ENCODE results near the gene WAC.
A peak's percentile ranks its signal among the peaks of the same experiment; 100 is the strongest.
"Not testable (repeated sequence)": the region's sequence is repeated elsewhere in the genome, so short reads cannot be mapped to it uniquely, and the experiment has no call there.

The WAC gene

DNA sequence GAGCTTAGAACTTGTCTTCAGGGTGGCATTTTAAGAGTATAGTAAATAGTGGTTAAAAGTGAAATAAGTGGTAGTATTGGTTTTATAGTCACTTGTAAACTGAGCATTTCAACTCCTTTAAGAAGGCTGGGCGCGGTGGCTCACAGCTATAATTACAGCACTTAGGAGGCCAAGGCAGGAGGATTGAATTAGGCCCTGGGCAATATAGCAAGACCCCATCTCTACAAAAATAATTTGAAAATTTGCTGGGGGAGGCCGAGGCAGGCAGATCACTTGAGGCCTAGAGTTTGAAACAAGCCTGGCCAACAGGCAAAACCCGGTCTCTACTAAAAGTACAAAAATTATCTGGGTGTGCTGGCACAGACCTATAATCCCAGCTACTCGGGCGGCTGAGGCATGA lies 80.0 kb downstream of the WAC start:
- DNase-seq (ENCODE audit: low spot score), result no peak

DNA sequence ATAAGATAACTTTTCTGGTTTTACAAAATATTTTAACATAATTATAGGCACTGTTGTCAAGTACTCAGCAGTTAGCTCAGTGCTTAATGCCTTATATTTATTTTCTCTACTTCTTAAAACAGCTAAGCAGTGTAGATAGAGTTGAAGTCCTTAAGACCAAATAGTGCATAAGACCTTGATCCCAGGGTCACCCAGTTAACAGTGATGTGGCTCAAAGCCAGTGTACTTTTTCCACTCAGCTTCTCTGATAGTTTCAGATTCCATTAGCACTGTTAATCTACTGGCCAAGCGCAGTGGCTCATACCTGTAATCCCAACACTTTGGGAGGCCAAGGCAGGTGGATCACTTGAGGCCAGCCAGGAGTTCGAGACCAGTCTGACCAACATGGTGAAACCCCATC lies 83.6 kb downstream of the WAC start:
- no peak for DNase-seq (ENCODE audit: low spot score)

DNA sequence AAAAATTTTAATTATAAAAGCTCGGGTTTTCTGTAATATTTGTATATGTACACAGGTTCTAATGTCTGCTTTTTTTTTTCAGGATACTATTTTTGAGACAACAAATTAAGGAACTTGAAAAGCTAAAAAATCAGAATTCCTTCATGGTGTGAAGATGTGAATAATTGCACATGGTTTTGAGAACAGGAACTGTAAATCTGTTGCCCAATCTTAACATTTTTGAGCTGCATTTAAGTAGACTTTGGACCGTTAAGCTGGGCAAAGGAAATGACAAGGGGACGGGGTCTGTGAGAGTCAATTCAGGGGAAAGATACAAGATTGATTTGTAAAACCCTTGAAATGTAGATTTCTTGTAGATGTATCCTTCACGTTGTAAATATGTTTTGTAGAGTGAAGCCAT lies 86.5 kb downstream of the WAC start:
- DNase-seq (ENCODE audit: low spot score), result no peak

DNA sequence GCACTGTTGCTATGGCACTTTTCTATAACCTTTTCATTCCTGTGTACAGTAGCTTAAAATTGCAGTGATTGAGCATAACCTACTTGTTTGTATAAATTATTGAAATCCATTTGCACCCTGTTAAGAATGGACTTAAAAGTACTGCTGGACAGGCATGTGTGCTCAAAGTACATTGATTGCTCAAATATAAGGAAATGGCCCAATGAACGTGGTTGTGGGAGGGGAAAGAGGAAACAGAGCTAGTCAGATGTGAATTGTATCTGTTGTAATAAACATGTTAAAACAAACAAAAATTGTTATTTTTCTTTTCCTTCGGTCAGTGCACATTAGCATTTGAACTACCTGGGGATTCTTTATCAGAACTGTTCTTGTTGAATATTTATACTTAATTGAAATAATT lies 87.3 kb downstream of the WAC start:
- no peak for DNase-seq (ENCODE audit: low spot score)

DNA sequence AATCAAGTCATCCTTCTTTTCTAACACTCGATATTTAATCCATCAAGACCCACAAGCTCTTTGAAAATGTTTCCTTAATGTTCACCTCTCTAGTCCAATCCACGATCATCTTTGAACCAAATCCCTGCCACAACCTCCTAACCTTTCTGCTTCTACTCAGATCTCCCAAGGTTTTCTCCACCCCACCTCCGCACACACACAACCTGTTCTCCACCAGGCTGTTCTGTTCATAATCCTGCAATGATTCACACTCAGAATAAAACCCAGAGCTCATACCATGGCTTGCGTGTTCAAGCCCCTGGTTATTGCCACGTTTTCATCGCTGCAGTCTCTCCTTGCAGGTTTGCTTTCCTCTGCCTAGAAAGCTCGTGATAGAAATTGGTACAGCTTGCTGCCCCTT lies 90.6 kb downstream of the WAC start:
- no peak for DNase-seq (ENCODE audit: low spot score)

DNA sequence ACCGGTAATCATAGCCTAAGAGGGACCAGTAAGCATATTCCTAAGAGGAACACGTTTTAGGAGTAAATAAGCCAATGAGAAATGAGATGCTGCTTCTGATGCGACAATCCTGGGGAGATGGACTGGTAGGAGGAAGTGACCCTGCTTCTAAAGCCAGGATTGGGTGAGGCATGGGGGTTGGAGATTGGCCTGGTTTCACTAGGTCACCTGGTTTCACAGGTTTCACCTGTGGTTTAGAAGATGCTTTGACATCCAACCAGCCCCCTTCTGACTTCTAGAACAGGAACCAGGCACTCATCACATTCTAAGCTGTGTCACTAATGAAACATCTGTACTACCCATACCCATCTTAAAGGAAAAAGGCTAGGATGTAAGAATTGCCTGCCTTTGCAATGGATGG lies 91.4 kb downstream of the WAC start:
- DNase-seq (ENCODE audit: low spot score), result no peak

DNA sequence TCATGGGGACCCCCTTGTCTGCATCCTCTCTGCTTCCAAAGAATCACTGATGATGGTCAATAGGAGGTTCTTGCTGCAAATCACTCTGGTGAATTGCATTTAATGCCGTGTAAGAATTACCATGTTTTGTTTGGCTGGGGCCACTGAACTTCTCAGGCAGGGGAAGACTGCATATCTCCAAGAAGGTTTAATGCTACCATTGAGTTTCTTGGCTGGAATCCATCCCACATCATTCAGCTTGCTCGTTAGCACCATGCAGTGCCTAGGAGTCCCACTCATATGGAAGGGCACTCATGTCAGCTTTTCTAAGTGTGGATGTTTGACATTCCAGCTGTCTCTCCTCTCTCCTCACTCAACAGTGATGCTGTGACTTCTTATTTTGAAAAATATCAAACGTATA lies 94.2 kb downstream of the WAC start:
- DNase-seq (ENCODE audit: low spot score), result no peak

DNA sequence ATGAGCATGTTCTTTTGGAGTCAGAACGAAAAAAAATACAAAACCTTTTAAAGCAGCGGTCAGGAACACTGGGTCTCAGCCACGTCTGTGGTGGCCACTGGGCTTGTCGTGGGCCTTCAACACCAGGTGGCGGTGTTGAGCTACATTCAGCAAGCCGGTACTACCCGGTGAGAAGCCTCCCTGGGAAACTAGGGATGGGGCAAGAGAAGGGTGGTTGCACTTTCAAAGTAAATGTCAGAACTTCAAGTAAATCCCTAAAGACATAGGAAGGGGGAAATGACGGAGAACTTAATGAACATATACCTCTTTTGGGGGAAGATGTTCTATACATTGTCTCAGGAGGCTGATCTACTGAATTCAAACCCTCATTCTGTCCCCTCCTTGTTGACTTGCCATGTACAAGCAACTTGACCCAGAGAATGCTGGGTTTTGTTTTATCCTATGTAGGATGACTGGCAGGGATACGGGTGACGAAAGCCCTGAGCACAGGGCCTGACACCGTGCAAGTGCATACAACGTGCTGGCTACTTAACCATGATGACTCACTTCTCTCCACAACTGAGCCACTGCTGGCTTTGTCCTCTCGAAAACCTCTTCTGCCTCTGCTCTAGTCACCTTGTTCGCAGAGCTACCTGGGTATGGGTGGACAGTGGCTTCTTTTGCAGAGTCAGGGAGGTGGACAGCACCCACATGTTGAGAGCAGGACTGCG lies 95.4 kb downstream of the WAC start:
- DNase-seq (ENCODE audit: low spot score), result peak; percentile 92

DNA sequence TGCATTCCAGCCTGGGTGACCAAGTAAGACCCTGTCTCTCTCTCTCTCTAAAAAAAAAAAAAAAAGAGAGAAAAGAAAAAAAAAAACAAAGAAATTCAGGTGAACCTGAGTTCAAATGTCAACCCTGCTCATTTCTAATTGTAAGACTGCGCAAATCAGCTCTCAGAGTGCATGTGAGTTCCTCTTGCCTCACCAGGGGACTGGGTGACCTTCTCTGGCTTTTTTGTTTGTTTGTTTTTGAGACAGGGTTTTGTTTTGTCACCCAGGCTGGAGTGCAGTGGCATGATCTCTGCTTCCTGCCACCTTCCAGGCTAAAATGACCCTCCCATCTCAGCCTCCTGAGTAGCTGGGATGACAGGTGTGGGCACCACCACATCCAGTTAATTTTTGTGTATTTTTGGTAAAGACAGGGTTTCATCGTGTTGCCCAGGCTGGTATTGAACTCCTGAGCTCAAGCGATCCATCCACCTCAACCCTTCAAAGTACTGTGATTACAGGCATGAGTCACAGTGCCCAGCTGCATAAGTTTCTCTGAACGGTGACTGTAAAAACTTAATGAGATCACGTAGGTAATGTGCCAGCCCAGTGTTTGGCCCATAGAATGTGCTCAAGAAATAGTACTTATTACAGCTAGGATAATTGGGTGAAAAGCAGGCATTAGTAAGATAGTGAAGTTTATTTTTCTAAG lies 99.1 kb downstream of the WAC start:
- DNase-seq (ENCODE audit: low spot score), result no peak

DNA sequence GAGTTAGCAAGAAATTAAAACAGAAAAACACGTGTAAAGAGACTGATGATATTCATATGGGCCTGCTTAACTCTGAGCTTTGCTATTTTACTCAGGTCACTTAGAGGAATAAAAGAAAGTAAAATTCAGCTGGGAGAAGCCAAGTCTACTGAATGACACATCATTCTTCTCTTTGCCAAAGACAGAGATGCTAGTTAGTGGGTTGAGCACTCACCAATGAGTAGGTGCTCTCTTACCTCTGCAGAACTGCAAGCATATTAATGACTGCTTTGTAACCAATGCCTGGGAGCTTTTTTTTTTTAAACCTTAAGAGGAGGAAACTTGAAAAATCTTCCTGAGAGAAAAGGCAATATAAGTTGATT lies 99.6 kb downstream of the WAC start:
- DNase-seq (ENCODE audit: low spot score), result no peak

DNA sequence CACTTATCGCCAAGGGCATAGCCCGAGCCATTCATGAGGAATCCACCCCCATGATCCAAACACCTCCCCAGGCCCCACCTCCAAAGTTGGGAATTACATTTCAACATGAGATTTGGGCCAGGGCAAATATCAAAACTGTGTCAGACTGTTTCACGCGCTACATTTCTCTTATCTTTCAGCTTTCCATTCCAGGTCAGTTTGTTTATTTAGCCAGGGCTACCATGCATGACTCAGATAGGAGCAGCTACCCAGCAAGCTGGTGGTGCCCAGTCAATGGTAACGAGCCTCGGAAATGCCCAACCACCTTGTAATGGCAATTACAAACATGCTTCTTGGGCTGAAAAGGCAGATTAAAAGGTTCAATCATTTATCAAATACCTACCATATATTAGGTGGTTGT lies 100.8 kb downstream of the WAC start:
- DNase-seq (ENCODE audit: low spot score), result no peak

DNA sequence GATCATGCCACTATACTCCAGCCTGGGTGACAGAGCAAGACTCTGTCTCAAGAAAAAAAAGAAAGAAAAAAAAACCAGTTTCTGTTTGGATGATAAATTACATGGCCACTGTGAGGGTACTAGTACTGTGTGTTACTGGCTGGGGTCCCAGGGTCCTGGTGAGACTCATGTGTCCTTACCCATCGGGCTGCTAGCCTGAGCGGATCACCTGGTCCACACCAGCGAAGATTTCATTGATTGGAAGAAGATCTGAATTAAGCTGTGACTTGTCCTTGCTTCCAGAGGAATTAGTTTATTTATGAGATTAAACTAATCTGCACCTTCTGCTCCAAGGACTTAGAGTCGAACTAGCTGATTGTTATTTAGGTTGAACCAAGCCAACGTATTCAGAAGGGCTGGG lies 104.4 kb downstream of the WAC start:
- DNase-seq (ENCODE audit: low spot score), result no peak

DNA sequence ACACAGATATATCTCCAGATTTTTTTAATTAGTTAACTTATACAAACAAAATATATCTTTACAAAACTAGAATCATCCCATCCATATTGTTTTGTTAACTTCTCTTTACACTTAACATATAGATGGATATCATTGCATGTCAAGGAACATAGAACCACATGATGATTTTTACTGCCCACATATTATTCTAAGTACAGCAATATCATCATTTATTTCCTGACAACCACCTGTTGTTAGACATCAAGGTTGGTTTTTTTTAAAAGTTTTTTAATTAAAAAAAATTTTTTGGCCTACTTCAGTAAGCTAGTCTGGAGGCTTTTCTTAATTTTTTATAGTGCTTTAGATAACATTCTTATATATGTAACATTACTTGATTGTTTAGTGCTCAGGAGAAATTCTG lies 105.5 kb downstream of the WAC start:
- DNase-seq (ENCODE audit: low spot score), result no peak

DNA sequence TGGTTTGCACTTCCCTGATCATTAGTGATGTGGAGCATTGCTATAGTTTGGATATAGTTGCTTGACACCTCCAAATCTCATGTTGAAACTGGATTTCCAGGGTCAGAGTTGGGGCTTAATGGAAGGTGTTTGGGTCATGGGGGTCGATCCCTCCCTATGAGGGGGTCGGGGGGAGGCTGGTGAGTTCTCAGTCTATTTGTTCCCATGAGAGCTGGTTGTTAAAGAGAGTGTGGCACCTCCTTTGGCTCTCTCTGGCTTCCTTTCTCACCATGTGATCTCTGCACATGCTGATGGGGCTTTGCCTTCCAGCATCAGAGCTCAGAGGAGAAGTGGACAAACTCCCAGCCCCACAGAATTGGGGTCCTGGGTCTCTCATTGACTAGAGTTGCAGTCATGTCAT lies 107.6 kb downstream of the WAC start:
- DNase-seq (ENCODE audit: low spot score), result no peak

DNA sequence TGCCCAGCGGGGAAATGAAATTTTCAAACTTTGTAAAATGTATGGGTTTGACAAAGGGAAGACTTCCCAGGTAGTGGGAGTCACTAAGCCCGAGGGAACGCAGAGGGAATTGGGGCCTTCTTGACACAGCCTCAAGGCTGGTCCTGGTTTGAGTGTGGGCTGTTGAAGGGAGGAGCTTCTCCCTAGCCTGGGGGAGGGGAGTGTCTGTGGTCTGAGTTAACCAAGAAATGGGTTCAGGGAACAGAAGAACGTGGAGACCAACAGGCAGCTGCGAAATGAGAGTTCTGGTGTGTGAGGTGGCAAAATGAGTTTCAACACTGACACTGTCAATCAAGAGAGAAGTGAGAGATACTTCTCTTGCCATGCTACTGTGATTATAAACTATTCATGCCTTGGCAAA lies 111.7 kb downstream of the WAC start:
- DNase-seq (ENCODE audit: low spot score), result no peak

DNA sequence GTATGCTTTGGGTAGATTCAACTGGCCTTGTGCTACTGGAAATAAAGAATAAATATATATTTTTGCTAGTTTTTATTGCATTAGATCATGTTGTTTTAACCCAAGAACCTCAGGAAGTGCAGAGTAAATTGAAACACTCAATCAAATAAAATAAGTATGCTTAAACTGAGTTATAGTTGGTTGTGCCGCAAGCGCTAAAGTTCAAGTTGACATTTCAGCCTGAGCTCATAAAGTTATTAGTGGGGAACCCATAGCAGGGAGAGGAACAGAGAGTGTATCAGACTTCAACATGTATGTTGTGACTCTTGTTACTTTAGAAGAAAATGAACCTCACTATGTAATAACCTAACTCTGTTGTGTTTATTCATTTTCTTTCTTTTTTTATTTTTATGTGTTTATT lies 119.2 kb downstream of the WAC start:
- no peak for DNase-seq (ENCODE audit: low spot score)

DNA sequence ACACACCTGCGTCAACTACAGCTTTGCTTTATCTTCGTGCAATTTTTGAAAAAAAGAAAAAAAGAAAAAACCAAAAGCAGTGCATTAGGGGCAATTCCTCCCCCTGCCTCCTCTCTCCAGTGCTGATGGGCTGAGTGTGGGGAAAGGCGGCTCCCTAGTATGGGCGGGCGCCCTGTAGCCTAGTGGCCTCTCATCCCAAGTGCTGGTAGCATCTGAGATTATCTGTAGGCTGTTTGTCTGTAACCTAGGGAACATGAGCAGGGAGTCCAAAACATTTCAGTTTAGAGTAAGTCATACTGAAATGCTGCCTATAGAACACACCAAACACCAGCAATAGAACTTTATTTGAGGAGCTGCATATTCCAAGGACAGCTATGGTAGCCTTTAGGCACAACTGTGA lies 119.8 kb downstream of the WAC start:
- no peak for DNase-seq (ENCODE audit: low spot score)

DNA sequence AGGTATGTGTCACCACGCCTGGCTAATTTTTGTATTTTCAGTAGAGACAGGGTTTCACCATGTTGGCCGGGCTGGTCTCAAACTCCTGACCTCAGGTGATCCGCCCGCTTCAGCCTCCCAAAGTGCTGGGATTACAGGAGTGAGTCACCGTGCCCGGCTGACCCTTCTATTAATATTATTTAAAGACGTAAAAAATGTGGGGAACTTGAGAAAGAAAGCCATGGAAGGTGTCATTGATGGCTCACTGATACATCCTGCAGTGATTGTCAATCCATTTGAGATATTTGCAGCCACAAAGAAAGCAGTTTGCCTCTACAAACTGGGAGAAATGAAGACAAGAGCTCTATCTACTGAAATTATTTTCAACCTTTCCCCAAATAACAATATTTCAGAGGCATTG lies 125.9 kb downstream of the WAC start:
- DNase-seq (ENCODE audit: low spot score), result not testable (repeated sequence)

DNA sequence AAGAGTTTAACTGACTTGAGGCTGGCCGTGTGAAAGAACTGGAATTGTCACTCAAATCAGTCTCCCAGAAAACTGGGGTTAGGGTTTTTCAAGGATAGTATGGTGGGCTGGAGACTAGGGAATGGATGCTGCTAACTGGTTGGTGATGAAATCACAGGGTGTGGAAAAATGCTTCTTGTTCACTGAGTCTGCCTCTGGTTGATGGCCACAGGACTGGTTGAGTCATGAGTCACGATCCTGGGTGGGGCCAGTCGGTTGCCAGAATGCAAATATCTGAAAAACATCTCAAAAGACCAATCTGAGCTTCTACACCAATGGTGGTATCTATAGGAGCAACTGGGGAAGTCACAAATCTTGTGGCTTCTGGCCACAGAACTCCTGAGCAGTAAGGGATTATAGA lies 128.1 kb downstream of the WAC start:
- DNase-seq (ENCODE audit: low spot score), result peak; percentile 93

DNA sequence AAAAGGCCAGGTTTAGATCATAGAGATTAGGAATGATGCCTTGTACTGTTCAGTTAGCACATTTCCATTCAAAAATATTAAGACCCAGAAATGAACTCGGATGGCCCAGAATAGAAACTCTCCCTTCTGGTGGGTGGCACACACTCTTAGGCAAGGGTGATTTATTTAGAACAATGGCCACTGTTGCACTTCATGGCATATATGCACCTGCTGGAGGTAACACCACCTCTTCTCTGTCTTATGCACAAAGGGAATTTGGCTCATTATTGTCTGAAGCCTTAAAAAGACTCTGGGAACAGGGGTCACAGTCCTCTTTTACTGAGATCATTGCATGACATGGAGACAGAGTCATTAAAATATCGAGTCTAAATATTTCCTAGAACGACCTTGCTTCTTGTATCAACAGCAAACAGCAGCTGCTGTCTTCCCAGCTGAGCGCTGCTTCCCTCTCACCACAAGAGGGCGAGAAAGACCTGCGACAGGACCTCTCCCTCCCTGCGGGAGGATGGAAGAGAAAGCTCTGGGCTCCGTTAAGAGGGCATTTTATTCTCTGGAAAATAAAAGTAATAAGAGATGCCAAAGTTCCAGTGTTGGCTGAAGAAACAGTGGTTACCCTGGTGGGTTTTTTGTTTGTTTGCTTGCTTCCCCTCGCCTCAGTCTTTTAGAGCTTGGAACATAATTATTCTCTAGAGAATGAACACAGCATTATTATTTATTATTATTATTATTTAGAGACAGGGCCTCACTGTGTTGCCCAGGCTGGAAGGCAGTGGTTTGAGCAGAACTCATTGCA lies 130.9 kb downstream of the WAC start:
- DNase-seq (ENCODE audit: low spot score), result peak; percentile 86

DNA sequence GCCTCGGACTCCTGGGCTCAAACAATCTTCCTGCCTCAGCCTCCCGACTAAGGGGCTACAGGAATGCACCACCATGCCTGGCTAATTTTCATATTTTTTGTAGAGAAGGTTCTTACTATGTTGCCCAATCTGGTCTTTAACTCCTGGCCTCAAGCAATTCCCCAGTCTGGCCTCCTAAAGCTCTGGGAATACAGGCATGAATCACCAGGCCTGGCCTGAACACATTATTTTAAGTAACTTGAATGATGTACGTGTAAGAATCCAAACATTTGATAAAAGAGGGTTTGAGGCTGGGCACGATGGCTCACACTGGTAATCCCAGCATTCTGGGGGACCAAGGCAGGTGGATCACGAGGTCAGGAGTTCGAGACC lies 131.4 kb downstream of the WAC start:
- no peak for DNase-seq (ENCODE audit: low spot score)

DNA sequence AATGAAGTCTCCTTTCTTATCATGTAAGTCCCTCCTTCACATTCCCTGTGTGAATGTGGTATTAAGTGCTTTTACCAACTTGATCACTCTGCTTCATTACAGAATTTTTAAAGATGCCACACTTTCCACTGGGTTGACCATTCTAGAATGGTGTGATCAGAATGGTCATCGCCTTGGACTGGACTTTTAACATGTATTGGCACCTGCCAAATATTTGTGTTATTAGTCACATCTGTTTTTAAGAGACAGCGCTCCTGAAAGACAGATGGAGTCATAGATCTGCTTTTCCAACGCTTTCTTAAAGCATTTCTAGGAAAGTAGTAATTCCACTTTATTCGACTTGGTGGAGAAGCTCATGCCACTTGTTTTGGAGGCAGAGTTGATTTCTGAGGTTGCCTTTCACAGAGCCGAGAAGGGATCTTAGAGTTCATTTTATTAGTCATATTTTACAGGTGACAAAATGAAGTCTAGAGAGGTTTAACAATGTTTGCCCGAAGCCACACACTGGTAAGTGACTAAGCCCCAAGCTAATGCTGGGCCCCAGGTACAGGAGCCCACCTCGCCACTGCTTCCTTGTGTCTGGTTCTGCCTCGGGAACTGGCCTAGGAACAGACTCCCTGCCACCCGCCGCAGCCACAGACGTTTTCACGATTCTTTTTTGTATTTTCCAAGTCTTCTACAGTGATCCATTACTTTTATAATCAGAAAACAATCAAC lies 134.0 kb downstream of the WAC start:
- no peak for DNase-seq (ENCODE audit: low spot score)

Measured in AG20443 (cell line).